Measurements from ENCODE around the gene SKIC3. TPM values are rescaled to one million over a fixed set of nuclear protein-coding genes. Genes with fewer than 3 reads are reported as not detected.

SKIC3 gene
- total and polyA plus RNA-seq, 2 of the 13 experiments (the other 11 are each of a cell fraction or from before 2014, with no cell fraction given) = 36.9 to 61.5 TPM

DNA sequence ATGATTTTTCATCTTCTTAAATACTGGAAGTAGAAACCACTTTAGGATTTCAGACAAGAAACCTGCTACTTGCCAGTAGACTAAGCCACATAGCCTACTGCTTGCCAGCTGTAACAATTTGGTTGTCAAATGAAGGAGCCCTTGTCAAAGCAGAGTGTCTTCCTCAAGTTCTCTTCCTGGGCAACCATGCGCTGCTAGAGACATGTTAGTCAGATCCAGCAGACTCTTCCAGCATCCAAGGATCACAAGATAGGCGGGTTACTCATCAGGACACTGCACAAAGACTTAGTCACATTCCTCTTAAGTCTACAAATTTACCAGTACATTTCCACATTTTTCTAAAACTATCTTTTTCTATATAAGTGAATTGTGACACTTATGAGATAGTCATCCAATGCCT, 24.4 kb downstream of the SKIC3 start:
- H4K20me1 ChIP-seq (ENCODE audit: insufficient read depth, low read length) = no peaks in the 10 kb centered on the region
- no peak overlapping the region for H3K4me2 ChIP-seq (ENCODE audit: low read depth, low read length)
- 95% methylated on average over 2 of the region's 2 CpGs for WGBS (ENCODE audit: low lambda C conversion rate)
- DNase-seq (ENCODE audit: low spot score) (no peak), ATAC-seq (no peak), FAIRE-seq (no peak)
- H3K36me3 ChIP-seq (replicated peaks in 1 of 2; ENCODE audit: control insufficient read depth in 1 of 2, insufficient read depth in 2 of 2, low read length in 2 of 2) = peaks cover 13 to 38% of the 10 kb centered on the region in 2 experiments
- H3K79me2 ChIP-seq (ENCODE audit: insufficient read depth, low read length) = no peaks in the 10 kb centered on the region
- H3K4me3 ChIP-seq (replicated peaks in 1 of 3; ENCODE audit: insufficient read depth in 1 of 3, low read depth in 2 of 3, low read length in 3 of 3) = no peak overlapping the region
- H3K9me3 ChIP-seq (ENCODE audit: low read length) = no peaks in the 10 kb centered on the region
- no peaks in the 10 kb centered on the region for H3K4me1 ChIP-seq (ENCODE audit: insufficient read depth, low read length)
- in situ Hi-C loops (cut with HindIII; ENCODE audit: extremely low pct_ligation_motif_present, low pct_unique_long_range_greater_than_20kb) (no loop called here), intact Hi-C loops (cut with micrococcal nuclease; ENCODE audit: unreplicated experiment) (no loop called here)
- CTCF ChIA-PET (ENCODE audit: low intra/inter-chr PET ratio, low total read pairs) = no interaction called here
- no peak overlapping the region for H2AFZ ChIP-seq (ENCODE audit: low read length)
- H3K27ac ChIP-seq (ENCODE audit: extremely low read length, insufficient read depth, low read length) = no peak overlapping the region
- H3K9ac ChIP-seq (ENCODE audit: insufficient read depth, low read depth, low read length) = no peak overlapping the region
- no peaks in the 10 kb centered on the region for H3K27me3 ChIP-seq (ENCODE audit: control insufficient read depth in 1 of 2, insufficient read depth in 2 of 2, low read length in 2 of 2)
- POLR2A ChIA-PET = no interaction called here
- BruUV-seq (replicated peaks) = no TSS peak
- TF ChIP-seq, protein P1, sequence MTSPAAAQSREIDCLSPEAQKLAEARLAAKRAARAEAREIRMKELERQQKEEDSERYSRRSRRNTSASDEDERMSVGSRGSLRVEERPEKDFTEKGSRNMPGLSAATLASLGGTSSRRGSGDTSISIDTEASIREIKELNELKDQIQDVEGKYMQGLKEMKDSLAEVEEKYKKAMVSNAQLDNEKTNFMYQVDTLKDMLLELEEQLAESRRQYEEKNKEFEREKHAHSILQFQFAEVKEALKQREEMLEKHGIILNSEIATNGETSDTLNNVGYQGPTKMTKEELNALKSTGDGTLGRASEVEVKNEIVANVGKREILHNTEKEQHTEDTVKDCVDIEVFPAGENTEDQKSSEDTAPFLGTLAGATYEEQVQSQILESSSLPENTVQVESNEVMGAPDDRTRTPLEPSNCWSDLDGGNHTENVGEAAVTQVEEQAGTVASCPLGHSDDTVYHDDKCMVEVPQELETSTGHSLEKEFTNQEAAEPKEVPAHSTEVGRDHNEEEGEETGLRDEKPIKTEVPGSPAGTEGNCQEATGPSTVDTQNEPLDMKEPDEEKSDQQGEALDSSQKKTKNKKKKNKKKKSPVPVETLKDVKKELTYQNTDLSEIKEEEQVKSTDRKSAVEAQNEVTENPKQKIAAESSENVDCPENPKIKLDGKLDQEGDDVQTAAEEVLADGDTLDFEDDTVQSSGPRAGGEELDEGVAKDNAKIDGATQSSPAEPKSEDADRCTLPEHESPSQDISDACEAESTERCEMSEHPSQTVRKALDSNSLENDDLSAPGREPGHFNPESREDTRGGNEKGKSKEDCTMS (CRISPR knock-in tag; conservative IDR thresholded peaks at IDR 0.05) = no peak
- TF ChIP-seq ZSCAN12 (CRISPR knock-in tag; IDR thresholded peaks at IDR 0.05) (no peak), ATAD3A (CRISPR knock-in tag; IDR thresholded peaks at IDR 0.05) (no peak), SRY (CRISPR knock-in tag; IDR thresholded peaks at IDR 0.05) (no peak), ATF7-NPFF (CRISPR knock-in tag; IDR thresholded peaks at IDR 0.05; ENCODE audit: low read depth) (no peak), TFE3 (CRISPR knock-in tag; IDR thresholded peaks at IDR 0.05) (no peak)
- TF ChIP-seq, protein P2, sequence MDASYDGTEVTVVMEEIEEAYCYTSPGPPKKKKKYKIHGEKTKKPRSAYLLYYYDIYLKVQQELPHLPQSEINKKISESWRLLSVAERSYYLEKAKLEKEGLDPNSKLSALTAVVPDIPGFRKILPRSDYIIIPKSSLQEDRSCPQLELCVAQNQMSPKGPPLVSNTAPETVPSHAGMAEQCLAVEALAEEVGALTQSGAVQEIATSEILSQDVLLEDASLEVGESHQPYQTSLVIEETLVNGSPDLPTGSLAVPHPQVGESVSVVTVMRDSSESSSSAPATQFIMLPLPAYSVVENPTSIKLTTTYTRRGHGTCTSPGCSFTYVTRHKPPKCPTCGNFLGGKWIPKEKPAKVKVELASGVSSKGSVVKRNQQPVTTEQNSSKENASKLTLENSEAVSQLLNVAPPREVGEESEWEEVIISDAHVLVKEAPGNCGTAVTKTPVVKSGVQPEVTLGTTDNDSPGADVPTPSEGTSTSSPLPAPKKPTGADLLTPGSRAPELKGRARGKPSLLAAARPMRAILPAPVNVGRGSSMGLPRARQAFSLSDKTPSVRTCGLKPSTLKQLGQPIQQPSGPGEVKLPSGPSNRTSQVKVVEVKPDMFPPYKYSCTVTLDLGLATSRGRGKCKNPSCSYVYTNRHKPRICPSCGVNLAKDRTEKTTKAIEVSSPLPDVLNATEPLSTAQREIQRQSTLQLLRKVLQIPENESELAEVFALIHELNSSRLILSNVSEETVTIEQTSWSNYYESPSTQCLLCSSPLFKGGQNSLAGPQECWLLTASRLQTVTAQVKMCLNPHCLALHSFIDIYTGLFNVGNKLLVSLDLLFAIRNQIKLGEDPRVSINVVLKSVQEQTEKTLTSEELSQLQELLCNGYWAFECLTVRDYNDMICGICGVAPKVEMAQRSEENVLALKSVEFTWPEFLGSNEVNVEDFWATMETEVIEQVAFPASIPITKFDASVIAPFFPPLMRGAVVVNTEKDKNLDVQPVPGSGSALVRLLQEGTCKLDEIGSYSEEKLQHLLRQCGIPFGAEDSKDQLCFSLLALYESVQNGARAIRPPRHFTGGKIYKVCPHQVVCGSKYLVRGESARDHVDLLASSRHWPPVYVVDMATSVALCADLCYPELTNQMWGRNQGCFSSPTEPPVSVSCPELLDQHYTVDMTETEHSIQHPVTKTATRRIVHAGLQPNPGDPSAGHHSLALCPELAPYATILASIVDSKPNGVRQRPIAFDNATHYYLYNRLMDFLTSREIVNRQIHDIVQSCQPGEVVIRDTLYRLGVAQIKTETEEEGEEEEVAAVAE (CRISPR knock-in tag; IDR thresholded peaks at IDR 0.05; ENCODE audit: borderline replicate concordance) = no peak
- TF ChIP-seq, protein P3, sequence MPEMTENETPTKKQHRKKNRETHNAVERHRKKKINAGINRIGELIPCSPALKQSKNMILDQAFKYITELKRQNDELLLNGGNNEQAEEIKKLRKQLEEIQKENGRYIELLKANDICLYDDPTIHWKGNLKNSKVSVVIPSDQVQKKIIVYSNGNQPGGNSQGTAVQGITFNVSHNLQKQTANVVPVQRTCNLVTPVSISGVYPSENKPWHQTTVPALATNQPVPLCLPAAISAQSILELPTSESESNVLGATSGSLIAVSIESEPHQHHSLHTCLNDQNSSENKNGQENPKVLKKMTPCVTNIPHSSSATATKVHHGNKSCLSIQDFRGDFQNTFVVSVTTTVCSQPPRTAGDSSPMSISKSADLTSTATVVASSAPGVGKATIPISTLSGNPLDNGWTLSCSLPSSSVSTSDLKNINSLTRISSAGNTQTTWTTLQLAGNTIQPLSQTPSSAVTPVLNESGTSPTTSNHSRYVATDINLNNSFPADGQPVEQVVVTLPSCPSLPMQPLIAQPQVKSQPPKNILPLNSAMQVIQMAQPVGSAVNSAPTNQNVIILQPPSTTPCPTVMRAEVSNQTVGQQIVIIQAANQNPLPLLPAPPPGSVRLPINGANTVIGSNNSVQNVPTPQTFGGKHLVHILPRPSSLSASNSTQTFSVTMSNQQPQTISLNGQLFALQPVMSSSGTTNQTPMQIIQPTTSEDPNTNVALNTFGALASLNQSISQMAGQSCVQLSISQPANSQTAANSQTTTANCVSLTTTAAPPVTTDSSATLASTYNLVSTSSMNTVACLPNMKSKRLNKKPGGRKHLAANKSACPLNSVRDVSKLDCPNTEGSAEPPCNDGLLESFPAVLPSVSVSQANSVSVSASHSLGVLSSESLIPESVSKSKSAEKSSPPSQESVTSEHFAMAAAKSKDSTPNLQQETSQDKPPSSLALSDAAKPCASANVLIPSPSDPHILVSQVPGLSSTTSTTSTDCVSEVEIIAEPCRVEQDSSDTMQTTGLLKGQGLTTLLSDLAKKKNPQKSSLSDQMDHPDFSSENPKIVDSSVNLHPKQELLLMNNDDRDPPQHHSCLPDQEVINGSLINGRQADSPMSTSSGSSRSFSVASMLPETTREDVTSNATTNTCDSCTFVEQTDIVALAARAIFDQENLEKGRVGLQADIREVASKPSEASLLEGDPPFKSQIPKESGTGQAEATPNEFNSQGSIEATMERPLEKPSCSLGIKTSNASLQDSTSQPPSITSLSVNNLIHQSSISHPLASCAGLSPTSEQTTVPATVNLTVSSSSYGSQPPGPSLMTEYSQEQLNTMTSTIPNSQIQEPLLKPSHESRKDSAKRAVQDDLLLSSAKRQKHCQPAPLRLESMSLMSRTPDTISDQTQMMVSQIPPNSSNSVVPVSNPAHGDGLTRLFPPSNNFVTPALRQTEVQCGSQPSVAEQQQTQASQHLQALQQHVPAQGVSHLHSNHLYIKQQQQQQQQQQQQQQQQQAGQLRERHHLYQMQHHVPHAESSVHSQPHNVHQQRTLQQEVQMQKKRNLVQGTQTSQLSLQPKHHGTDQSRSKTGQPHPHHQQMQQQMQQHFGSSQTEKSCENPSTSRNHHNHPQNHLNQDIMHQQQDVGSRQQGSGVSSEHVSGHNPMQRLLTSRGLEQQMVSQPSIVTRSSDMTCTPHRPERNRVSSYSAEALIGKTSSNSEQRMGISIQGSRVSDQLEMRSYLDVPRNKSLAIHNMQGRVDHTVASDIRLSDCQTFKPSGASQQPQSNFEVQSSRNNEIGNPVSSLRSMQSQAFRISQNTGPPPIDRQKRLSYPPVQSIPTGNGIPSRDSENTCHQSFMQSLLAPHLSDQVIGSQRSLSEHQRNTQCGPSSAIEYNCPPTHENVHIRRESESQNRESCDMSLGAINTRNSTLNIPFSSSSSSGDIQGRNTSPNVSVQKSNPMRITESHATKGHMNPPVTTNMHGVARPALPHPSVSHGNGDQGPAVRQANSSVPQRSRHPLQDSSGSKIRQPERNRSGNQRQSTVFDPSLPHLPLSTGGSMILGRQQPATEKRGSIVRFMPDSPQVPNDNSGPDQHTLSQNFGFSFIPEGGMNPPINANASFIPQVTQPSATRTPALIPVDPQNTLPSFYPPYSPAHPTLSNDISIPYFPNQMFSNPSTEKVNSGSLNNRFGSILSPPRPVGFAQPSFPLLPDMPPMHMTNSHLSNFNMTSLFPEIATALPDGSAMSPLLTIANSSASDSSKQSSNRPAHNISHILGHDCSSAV (CRISPR knock-in tag; IDR thresholded peaks at IDR 0.05; ENCODE audit: borderline replicate concordance) = no peak
